AG09309 (cell line): ENCODE measurements around the gene IL1R2.

Source experiments
- DNase-seq: peaks from one replicate; pipeline ENCODE4 v3.0.0-alpha.2; 2010; ENCODE audit warnings: low read depth
- H3K4me3 ChIP-seq: 2 replicates; pipeline ENCODE4 v1.5.1; 2011; ENCODE audit warnings: mild to moderate bottlenecking, low read depth, low read length, moderate library complexity; ENCODE audit not compliant: control insufficient read depth
- TF ChIP-seq, protein P1 (sequence below): IDR thresholded peaks from 2 replicates; pipeline ENCODE4 v1.5.1; 2011; ENCODE audit warnings: mild to moderate bottlenecking, low read depth, low read length, inconsistent platforms; ENCODE audit not compliant: insufficient read depth, control insufficient read depth; ENCODE audit errors: missing control alignments

Gene IL1R2

DNA sequence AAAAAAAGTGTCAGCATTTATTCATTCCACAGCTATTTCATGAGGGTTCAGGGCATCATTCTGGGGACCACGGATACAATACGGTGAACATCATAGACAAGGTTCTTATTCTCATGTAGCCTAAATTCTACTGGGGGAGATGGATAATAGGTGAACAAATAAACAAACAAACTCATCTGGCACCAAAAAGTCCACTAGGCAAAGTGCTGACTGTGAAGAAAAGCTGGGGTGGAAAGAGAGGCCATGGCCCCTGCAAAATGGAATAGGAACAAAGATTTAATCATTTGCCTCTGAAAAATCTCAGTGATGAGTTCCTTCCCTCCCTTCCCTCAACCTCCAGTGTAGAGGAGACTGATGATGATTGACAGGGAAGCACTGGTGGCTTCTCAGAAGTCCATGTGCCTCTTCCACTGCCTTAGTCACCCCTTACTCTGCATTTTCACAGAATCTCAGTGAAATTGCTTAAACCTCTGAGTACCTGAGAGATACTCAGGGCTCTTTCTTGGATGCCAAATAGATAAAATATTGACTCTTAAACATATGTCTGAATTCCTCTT, 81.5 kb downstream of the IL1R2 start:
- no peak for DNase-seq
- H3K4me3 ChIP-seq: no peak overlapping the region
- TF ChIP-seq, protein P1, sequence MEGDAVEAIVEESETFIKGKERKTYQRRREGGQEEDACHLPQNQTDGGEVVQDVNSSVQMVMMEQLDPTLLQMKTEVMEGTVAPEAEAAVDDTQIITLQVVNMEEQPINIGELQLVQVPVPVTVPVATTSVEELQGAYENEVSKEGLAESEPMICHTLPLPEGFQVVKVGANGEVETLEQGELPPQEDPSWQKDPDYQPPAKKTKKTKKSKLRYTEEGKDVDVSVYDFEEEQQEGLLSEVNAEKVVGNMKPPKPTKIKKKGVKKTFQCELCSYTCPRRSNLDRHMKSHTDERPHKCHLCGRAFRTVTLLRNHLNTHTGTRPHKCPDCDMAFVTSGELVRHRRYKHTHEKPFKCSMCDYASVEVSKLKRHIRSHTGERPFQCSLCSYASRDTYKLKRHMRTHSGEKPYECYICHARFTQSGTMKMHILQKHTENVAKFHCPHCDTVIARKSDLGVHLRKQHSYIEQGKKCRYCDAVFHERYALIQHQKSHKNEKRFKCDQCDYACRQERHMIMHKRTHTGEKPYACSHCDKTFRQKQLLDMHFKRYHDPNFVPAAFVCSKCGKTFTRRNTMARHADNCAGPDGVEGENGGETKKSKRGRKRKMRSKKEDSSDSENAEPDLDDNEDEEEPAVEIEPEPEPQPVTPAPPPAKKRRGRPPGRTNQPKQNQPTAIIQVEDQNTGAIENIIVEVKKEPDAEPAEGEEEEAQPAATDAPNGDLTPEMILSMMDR: no peak

DNA sequence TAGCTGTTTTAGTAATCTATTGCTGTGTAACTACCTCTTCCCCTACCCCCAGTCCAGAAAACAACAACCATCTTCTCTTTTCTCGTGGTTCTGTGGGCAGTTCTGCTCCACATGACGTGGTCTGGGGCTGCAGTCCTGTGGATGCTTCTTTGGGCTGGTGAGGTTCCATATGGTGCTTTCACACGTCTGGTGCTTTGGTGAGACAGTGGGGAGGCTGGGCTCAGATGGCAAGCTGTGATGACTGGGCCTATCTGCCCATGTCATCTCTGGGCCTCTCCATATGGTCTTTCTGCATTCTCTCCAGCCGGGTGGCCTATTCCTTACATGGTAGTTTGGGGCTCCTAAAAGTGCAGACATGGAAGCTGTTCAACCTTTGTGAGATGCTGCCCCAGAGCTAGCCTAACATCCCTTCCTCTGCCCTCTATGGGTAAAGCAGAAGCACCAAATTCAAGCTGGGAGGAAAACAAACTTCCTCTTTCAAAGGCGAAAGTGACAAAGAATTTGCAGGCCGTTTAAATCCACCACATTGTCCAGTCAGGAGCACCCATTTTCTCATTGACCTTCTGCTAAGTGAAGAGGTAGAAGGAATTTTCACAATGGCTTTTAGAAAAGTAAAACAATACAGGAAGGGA, 82.5 kb downstream of the IL1R2 start:
- TF ChIP-seq, protein P1: no peak
- H3K4me3 ChIP-seq: no peak overlapping the region
- no peak for DNase-seq

DNA sequence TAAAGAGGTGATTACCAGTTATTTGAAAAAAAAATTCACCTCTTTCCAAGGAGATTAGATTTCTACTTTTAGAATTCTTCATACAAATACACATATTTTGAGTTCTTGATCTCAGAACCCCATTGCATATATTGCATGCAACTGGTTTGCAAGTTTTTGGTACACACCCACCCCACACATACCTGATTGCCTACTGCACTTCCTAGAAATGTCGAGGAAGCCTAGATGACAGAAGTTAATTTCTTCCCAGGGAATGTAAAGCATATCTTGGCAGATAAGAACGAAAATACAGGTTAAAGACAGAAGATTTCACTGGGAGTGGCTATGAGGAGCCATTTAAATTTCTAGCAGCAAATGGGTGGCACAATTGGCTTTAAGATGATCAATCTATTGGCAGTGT, 83.7 kb downstream of the IL1R2 start:
- no peak overlapping the region for H3K4me3 ChIP-seq
- TF ChIP-seq, protein P1: no peak
- no peak for DNase-seq

DNA sequence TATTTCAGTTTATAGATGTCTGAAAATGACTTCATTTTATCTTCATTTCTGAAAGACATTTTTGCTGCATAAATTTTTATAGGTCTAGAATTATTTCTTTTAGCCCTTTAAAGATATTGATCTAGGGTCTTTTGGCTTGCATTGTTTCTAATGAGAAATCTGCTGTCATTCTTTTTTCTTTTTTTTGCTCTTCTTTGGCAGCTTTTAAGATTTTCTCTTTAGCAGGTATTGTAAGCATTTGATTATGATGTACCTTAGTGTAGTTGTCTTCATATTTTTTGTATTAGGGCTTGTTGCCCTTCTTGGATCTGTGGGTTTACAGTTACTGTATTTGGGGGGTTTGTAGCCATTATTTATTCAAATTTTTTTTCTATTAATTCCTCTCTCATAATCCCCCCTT, 84.8 kb downstream of the IL1R2 start:
- TF ChIP-seq, protein P1: no peak
- DNase-seq: no peak
- H3K4me3 ChIP-seq: no peak overlapping the region
